ENCODE measurements around the gene ITPR3.
A peak's percentile ranks its signal among the peaks of the same experiment; 100 is the strongest.

Gene ITPR3

GRCh38 chr6:33689148-33689494, 68.0 kb downstream of the ITPR3 start:
- DNase-seq, result no peak

GRCh38 chr6:33689879-33690278, 68.8 kb downstream of the ITPR3 start:
- DNase-seq, result no peak

GRCh38 chr6:33690766-33691165, 69.6 kb downstream of the ITPR3 start:
- DNase-seq, result no peak

GRCh38 chr6:33691456-33692077, 70.4 kb downstream of the ITPR3 start:
- DNase-seq, result no peak

GRCh38 chr6:33692078-33692759, 71.1 kb downstream of the ITPR3 start:
- no peak for DNase-seq

GRCh38 chr6:33692760-33693158, 71.6 kb downstream of the ITPR3 start:
- DNase-seq, result no peak

- no peak for DNase-seq
These were observed 72.3 kb downstream of the ITPR3 start for GRCh38 chr6:33693186-33694105.

GRCh38 chr6:33694401-33694931, 73.3 kb downstream of the ITPR3 start:
- DNase-seq, result peak; percentile 98

- DNase-seq, result no peak
These were observed 73.9 kb downstream of the ITPR3 start for GRCh38 chr6:33694977-33695376.

GRCh38 chr6:33695451-33695887, 74.3 kb downstream of the ITPR3 start:
- DNase-seq, result no peak

- DNase-seq, result no peak
These were observed 75.0 kb downstream of the ITPR3 start for GRCh38 chr6:33696076-33696475.

- peak; percentile 25 for DNase-seq
These were observed 75.7 kb downstream of the ITPR3 start for GRCh38 chr6:33696548-33697518.

GRCh38 chr6:33697845-33698244, 76.7 kb downstream of the ITPR3 start:
- no peak for DNase-seq

- no peak for DNase-seq
These were observed 77.4 kb downstream of the ITPR3 start for GRCh38 chr6:33698494-33698893.

GRCh38 chr6:33699131-33699530, 78.0 kb downstream of the ITPR3 start:
- no peak for DNase-seq

GRCh38 chr6:33699739-33700138, 78.6 kb downstream of the ITPR3 start:
- no peak for DNase-seq

GRCh38 chr6:33700391-33701050, 79.4 kb downstream of the ITPR3 start:
- DNase-seq, result peak; percentile 36

GRCh38 chr6:33702345-33702977, 81.3 kb downstream of the ITPR3 start:
- DNase-seq, result peak; percentile 12

GRCh38 chr6:33704215-33705066, 83.3 kb downstream of the ITPR3 start:
- no peak for DNase-seq

- DNase-seq, result no peak
These were observed 84.3 kb downstream of the ITPR3 start for GRCh38 chr6:33705268-33705885.

Data from NCI-H2171 treated with DMSO at 0.1 percent for 48 hours (cell line).